Measurements from ENCODE around the gene MUC5B. TPM values are rescaled to one million over a fixed set of nuclear protein-coding genes. Genes with fewer than 3 reads are reported as not detected.
A peak's percentile ranks its signal among the peaks of the same experiment; 100 is the strongest.

Gene MUC5B
- total RNA-seq, 1 donor from 2014 or later: not detected

DNA sequence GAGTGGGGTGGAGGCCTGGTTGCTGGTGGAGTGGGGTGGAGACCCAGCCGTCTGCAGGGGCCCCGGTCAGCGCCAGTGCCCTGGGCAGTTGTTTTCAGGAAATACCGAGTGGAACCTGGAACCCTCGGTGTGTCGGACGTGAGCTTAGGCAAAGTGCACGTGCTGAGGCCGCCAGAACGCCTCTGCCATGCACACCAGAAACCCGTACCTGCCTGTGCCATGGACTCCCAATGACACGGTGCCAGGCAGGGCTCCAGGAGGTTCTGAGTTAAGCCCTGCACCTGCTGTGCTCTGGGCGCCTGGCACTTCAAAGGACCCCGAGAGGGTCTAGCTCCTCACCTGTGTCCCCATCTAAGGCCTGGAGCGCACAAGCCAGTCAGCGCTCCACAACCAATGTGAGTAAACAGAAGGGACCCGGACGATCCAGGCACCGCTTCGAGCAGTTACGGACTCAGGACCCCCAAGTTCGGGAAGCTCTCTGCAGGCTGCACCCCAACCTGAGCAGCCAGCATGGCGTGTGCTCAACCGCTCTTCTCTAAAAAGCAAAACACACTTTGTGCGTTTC lies 74.2 kb downstream of the MUC5B start:
- Mint-ChIP-seq H3K27ac (ENCODE audit: unreplicated experiment) (no peak overlapping the region), H3K36me3 (ENCODE audit: low read depth) (peaks cover 9% of the 10 kb centered on the region), H3K4me1 (ENCODE audit: low read depth) (peaks cover 25% of the 10 kb centered on the region), H3K9me3 (ENCODE audit: low read depth) (no peaks in the 10 kb centered on the region), H3K27me3 (ENCODE audit: low read depth) (no peaks in the 10 kb centered on the region), H3K4me3 (ENCODE audit: unreplicated experiment) (no peak overlapping the region)
- TF ChIP-seq, protein P1, sequence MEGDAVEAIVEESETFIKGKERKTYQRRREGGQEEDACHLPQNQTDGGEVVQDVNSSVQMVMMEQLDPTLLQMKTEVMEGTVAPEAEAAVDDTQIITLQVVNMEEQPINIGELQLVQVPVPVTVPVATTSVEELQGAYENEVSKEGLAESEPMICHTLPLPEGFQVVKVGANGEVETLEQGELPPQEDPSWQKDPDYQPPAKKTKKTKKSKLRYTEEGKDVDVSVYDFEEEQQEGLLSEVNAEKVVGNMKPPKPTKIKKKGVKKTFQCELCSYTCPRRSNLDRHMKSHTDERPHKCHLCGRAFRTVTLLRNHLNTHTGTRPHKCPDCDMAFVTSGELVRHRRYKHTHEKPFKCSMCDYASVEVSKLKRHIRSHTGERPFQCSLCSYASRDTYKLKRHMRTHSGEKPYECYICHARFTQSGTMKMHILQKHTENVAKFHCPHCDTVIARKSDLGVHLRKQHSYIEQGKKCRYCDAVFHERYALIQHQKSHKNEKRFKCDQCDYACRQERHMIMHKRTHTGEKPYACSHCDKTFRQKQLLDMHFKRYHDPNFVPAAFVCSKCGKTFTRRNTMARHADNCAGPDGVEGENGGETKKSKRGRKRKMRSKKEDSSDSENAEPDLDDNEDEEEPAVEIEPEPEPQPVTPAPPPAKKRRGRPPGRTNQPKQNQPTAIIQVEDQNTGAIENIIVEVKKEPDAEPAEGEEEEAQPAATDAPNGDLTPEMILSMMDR (IDR thresholded peaks at IDR 0.05): no peak
- DNase-seq (ENCODE audit: low spot score): no peak

DNA sequence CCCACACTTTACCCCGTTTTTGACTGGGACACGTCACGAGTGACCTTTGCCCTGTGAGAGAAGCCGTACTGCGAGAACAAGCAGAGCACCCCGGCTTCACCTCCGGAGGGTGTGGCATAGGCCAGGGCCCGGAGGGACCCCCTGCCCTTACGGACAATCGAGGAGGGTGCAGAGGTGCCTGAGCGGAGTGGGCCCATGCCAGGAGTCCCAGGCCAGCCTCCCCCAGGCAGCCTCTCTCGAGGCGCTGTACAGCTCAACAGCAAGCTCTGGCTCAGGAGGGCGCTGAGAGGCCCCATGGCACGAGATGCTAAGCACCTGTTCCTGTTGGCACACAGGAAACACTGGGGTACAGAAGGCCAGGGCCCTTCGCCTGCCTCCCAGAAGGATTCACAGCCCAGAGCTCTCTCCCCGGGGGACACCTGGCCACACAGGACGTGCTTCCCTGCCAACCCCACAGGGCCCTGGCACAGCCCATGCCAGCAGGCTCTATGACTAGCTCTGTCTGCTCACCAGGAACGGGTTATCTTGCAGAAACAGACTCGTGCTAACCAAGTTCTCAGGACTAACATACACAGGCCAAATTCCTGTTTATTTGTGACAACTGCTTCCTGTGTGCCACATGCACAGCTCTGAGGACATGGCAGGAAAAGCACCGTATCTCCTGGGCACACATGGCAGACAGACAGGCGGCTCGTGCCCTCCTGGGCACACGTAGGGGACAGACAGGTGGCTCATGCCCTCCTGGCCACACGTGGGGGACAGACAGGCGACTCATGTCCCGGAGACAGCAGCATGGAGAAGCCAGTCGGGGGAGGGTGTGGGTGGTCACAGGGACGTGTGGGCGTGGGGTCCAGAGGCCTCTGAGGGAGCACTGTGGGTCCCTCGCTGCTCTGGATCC lies 75.0 kb downstream of the MUC5B start:
- TF ChIP-seq, protein P1 (IDR thresholded peaks at IDR 0.05): no peak
- Mint-ChIP-seq H3K9me3 (ENCODE audit: low read depth) (no peaks in the 10 kb centered on the region), H3K27ac (ENCODE audit: unreplicated experiment) (no peak overlapping the region), H3K4me3 (ENCODE audit: unreplicated experiment) (no peak overlapping the region), H3K36me3 (ENCODE audit: low read depth) (peaks cover 4% of the 10 kb centered on the region), H3K27me3 (ENCODE audit: low read depth) (no peaks in the 10 kb centered on the region), H3K4me1 (ENCODE audit: low read depth) (peaks cover 30% of the 10 kb centered on the region)
- no peak for DNase-seq (ENCODE audit: low spot score)

DNA sequence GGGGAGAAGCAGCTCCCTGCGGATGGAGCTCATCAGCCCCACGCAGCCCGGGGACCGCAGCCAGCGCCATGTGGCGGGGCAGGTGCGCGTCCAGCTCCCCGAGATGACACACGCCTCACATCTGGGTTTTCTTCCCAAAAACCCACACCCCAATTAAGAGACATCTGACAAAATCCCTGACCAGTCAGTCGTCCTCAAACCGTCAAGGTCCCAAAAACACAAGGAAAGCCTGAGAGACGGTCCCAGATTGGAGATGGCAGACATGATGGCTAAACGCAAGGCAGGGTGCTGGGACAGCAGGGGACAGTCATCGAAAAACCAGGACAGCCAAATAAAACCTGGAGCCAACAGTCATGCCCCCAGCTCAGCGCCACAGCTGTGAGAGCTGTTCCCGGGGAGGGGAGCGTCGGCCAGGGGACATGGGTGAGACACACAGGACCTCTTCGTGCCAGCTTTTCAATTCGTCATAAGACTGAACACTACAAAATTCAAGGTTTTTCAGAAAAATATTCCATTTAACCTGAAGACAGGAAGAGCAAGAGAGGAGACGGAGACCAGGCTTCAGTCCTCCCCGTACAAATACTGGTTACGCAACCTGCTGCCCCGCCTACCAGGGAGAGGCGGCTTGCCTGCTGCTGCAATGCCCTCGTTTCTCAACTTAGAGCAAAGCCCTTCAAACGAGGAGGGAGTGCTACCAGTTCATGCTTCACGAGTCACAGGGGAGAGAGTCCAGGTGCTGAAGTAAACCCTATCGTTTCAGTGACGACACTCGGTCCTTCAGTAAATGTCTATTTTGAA lies 76.0 kb downstream of the MUC5B start:
- H3K27me3 Mint-ChIP-seq (ENCODE audit: low read depth): no peaks in the 10 kb centered on the region
- TF ChIP-seq, protein P1 (IDR thresholded peaks at IDR 0.05): no peak
- no peaks in the 10 kb centered on the region for H3K9me3 Mint-ChIP-seq (ENCODE audit: low read depth)
- no peak overlapping the region for H3K4me3 Mint-ChIP-seq (ENCODE audit: unreplicated experiment)
- DNase-seq (ENCODE audit: low spot score): no peak
- H3K36me3 Mint-ChIP-seq (ENCODE audit: low read depth): peaks cover 3% of the 10 kb centered on the region
- H3K27ac Mint-ChIP-seq (ENCODE audit: unreplicated experiment): peak overlapping the region; percentile 49
- peaks cover 40% of the 10 kb centered on the region for H3K4me1 Mint-ChIP-seq (ENCODE audit: low read depth)

DNA sequence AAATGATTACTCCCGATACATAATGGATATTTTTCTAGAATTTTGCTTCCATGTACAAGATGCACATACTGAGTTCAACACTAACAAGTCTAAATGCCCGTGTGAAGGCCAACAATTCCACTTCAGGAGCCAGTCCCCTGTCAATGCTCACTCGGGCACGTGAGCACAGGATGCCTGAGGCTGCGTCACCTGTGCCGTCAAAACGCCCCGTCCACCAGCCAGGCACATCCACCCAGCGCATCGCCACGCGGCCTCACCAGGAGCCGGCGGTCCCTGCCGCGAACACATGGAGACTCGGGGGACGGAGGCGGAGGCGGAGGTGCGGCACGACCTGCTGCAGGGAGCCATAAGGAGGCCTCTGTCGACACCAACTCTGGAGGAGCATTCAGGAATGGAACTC lies 76.8 kb downstream of the MUC5B start:
- peaks cover 3% of the 10 kb centered on the region for H3K36me3 Mint-ChIP-seq (ENCODE audit: low read depth)
- no peak for DNase-seq (ENCODE audit: low spot score)
- no peak overlapping the region for H3K4me3 Mint-ChIP-seq (ENCODE audit: unreplicated experiment)
- no peaks in the 10 kb centered on the region for H3K27me3 Mint-ChIP-seq (ENCODE audit: low read depth)
- no peak overlapping the region for H3K27ac Mint-ChIP-seq (ENCODE audit: unreplicated experiment)
- H3K4me1 Mint-ChIP-seq (ENCODE audit: low read depth): peaks cover 48% of the 10 kb centered on the region
- TF ChIP-seq, protein P1 (IDR thresholded peaks at IDR 0.05): no peak
- H3K9me3 Mint-ChIP-seq (ENCODE audit: low read depth): no peaks in the 10 kb centered on the region

DNA sequence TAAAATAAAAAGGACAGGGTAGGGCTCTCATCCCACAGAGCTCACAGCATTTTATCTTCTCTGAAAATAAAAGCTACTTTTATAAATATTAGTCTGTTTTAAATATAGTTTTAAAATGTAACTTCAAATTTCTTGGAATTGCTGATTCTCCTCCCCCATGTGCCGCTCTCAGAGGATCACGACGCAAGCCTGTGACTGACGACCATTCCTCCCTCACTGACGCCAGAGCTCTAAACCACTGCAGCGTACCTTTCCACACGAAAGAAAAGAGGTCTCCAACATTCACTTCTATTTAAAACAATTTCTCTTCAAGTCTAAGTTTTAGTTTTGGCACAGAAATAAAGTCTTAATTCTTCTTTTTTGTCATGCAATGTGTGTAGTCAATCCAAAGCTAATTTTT lies 77.3 kb downstream of the MUC5B start:
- no peaks in the 10 kb centered on the region for H3K27me3 Mint-ChIP-seq (ENCODE audit: low read depth)
- peaks cover 1% of the 10 kb centered on the region for H3K36me3 Mint-ChIP-seq (ENCODE audit: low read depth)
- no peak overlapping the region for H3K4me3 Mint-ChIP-seq (ENCODE audit: unreplicated experiment)
- H3K27ac Mint-ChIP-seq (ENCODE audit: unreplicated experiment): peak overlapping the region; percentile 79
- peaks cover 51% of the 10 kb centered on the region for H3K4me1 Mint-ChIP-seq (ENCODE audit: low read depth)
- no peak for DNase-seq (ENCODE audit: low spot score)
- H3K9me3 Mint-ChIP-seq (ENCODE audit: low read depth): no peaks in the 10 kb centered on the region
- TF ChIP-seq, protein P1 (IDR thresholded peaks at IDR 0.05): no peak

Data from chondrocyte (in vitro differentiated cells).